OCI-LY7 (cell line): Measurements from ENCODE around the gene TAF5. TPM values are rescaled to one million over a fixed set of nuclear protein-coding genes. Genes with fewer than 3 reads are reported as not detected.
"Not testable (repeated sequence)": the region's sequence is repeated elsewhere in the genome, so short reads cannot be mapped to it uniquely, and the experiment has no call there.

ENCODE experiments used
- BruUV-seq: library from RNA; stranded (reverse); fragments of 400-500 nt; replicated peaks from 2 replicates; lab custom pipeline; 2021; lab: Mats Ljungman, UMichigan
- CTCF ChIA-PET: fragments of 300-600 bp; sonication (Branson Sonifier 250); formaldehyde crosslinking; loops from one replicate; lab custom pipeline; 2022; ENCODE audit warnings: antibody characterized with exemption; ENCODE audit not compliant: unreplicated experiment; lab: Charles Lee
- POLR2A ChIA-PET: fragments of 300-600 bp; sonication (Branson Sonifier 250); formaldehyde crosslinking; loops from one replicate; lab custom pipeline; 2022; ENCODE audit warnings: antibody characterized with exemption; lab: Charles Lee
- DNase-seq: peaks from one replicate; pipeline ENCODE4 v3.0.0-alpha.2; 2015; ENCODE audit warnings: low spot score
- H2AFZ ChIP-seq: fragments of 200-600 bp; sonication (generic), shearing (Covaris generic); 2 replicates; pipeline ENCODE4 v1.6.1; 2014; ENCODE audit warnings: mild to moderate bottlenecking, antibody characterized with exemption, low read length, moderate library complexity
- H3K27ac ChIP-seq: fragments of 200-600 bp; sonication (generic); 2 replicates; pipeline ENCODE4 v1.5.1; 2014; ENCODE audit warnings: mixed run types, low read depth, mild to moderate bottlenecking, moderate library complexity, low read length, inconsistent platforms; ENCODE audit not compliant: poor library complexity, severe bottlenecking
- H3K36me3 ChIP-seq: fragments of 200-600 bp; sonication (generic); 2 replicates; pipeline ENCODE4 v1.6.1; 2014; ENCODE audit warnings: mild to moderate bottlenecking, antibody characterized with exemption, low read length, moderate library complexity, mixed read lengths; ENCODE audit not compliant: insufficient read depth
- H3K4me1 ChIP-seq: fragments of 200-600 bp; sonication (generic); 2 replicates; pipeline ENCODE4 v1.5.1; 2014; ENCODE audit warnings: mild to moderate bottlenecking, low read length; ENCODE audit not compliant: insufficient read depth, poor library complexity, severe bottlenecking
- H3K4me2 ChIP-seq: fragments of 200-600 bp; sonication (generic); 2 replicates; pipeline ENCODE4 v1.6.1; 2014; ENCODE audit warnings: mild to moderate bottlenecking, low read length
- H3K4me3 ChIP-seq: fragments of 200-600 bp; sonication (generic); 2 replicates; pipeline ENCODE4 v1.5.1; 2014; ENCODE audit warnings: mild to moderate bottlenecking, low read depth, low read length; ENCODE audit not compliant: poor library complexity, severe bottlenecking
- H3K79me2 ChIP-seq: fragments of 200-600 bp; sonication (generic); 2 replicates; pipeline ENCODE4 v1.6.1; 2016; ENCODE audit warnings: low read depth, mild to moderate bottlenecking, low read length, moderate library complexity, mixed read lengths; ENCODE audit not compliant: insufficient read depth
- H3K9me2 ChIP-seq: fragments of 200-600 bp; sonication (generic); 2 replicates; pipeline ENCODE4 v1.6.1; 2016; ENCODE audit warnings: mild to moderate bottlenecking, low read length, mixed read lengths; ENCODE audit not compliant: insufficient read depth
- H3K9me3 ChIP-seq: fragments of 200-600 bp; sonication (generic); 2 replicates; pipeline ENCODE4 v1.6.1; 2014; ENCODE audit warnings: mild to moderate bottlenecking, mixed run types, low read length, mixed read lengths
- H4K20me1 ChIP-seq: fragments of 200-600 bp; sonication (generic); 2 replicates; pipeline ENCODE4 v1.6.1; 2014; ENCODE audit warnings: mild to moderate bottlenecking, antibody characterized with exemption, low read length, moderate library complexity, mixed read lengths; ENCODE audit not compliant: insufficient read depth
- EZH2phosphoT487 ChIP-seq: fragments of 200-600 bp; sonication (generic); IDR thresholded peaks from 2 replicates; pipeline ENCODE4 v1.6.1; 2018; ENCODE audit warnings: low read depth, borderline replicate concordance, mild to moderate bottlenecking, mixed run types, antibody characterized with exemption, low read length, moderate library complexity, mixed read lengths
- intact Hi-C: fragments of 100-400 bp; cut with micrococcal nuclease; formaldehyde crosslinking; loops from one replicate; pipeline ENCODE4 v1.10.0; 2022; ENCODE audit not compliant: unreplicated experiment
- total RNA-seq, 2 experiments: library from RNA; depleted of rRNA in 1 of 2; stranded (reverse); fragments of >200 nt in 1 of 2; shearing (Covaris generic) in 1 of 2; gene quantifications; 2 replicates each; pipeline ENCODE4 v1.2.3, GENCODE V29; 2014 to 2022
- TF ChIP-seq, protein P1 (sequence below): fragments of 200-600 bp; sonication (generic); conservative IDR thresholded peaks from 2 replicates; pipeline ENCODE4 v1.5.1; 2014; ENCODE audit warnings: mild to moderate bottlenecking, antibody characterized with exemption, low read length, moderate library complexity, mixed read lengths

TAF5 gene
- total RNA-seq, 2 experiments from 2014 or later, result 15.9 to 17.8 TPM

DNA sequence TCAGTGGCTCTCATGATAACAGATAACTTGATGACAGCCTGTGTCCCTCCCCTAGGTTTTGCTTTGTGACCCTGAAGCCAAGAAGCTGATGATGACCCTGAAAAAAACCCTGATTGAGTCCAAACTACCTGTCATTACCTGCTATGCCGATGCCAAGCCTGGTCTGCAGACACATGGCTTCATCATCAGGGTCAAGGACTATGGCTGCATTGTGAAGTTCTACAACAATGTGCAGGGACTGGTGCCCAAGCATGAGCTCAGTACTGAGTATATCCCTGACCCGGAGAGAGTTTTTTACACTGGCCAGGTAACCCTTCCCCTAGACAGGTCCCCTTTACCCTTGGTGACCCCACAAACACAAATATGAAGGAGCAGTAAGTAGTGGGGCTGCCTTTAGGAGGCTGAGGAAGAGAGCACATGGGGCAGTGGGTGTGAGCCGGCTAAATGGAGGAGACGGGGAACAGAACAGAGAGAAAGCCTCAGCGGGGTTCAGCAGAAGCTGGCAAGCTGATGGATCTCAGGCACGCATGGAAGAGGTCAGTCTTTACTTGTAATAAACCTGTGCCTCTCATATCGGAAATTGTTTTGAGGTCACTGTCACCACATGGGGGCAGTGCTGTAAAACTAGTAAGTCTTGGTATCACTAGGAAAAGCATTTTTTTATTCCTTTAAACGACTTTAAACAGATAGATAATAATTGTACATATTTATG is 48.8 kb downstream of the TAF5 start:
- POLR2A ChIA-PET, result interaction anchor here (1.1 to 1.3 kb wide), 2 partner anchors 10 to 64 kb away, joined by 3 read pairs; no protein-coding TSS in a partner anchor
- CTCF ChIA-PET, result interaction anchor here (0.5 to 1.4 kb wide), 2 partner anchors 55 to 60 kb away, joined by 3 to 6 read pairs; no protein-coding TSS in a partner anchor
- no peak overlapping the region for H3K27ac ChIP-seq
- no peak overlapping the region for H2AFZ ChIP-seq
- TF ChIP-seq, protein P1, sequence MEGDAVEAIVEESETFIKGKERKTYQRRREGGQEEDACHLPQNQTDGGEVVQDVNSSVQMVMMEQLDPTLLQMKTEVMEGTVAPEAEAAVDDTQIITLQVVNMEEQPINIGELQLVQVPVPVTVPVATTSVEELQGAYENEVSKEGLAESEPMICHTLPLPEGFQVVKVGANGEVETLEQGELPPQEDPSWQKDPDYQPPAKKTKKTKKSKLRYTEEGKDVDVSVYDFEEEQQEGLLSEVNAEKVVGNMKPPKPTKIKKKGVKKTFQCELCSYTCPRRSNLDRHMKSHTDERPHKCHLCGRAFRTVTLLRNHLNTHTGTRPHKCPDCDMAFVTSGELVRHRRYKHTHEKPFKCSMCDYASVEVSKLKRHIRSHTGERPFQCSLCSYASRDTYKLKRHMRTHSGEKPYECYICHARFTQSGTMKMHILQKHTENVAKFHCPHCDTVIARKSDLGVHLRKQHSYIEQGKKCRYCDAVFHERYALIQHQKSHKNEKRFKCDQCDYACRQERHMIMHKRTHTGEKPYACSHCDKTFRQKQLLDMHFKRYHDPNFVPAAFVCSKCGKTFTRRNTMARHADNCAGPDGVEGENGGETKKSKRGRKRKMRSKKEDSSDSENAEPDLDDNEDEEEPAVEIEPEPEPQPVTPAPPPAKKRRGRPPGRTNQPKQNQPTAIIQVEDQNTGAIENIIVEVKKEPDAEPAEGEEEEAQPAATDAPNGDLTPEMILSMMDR, result peak; percentile 90
- no peak for TF ChIP-seq EZH2phosphoT487
- BruUV-seq, result no TSS peak
- no peaks in the 10 kb centered on the region for H3K79me2 ChIP-seq
- H3K4me2 ChIP-seq, result no peak overlapping the region
- DNase-seq, result peak; percentile 79
- no peak overlapping the region for H3K4me3 ChIP-seq
- H4K20me1 ChIP-seq, result no peaks in the 10 kb centered on the region
- H3K4me1 ChIP-seq, result no peaks in the 10 kb centered on the region
- intact Hi-C loops, result loop anchor here (1.0 to 2.0 kb wide), 2 partner anchors 69 to 176 kb away; no protein-coding TSS in a partner anchor
- H3K9me2 ChIP-seq, result no peaks in the 10 kb centered on the region
- H3K9me3 ChIP-seq, result no peaks in the 10 kb centered on the region
- H3K36me3 ChIP-seq, result peaks cover 99% of the 10 kb centered on the region

DNA sequence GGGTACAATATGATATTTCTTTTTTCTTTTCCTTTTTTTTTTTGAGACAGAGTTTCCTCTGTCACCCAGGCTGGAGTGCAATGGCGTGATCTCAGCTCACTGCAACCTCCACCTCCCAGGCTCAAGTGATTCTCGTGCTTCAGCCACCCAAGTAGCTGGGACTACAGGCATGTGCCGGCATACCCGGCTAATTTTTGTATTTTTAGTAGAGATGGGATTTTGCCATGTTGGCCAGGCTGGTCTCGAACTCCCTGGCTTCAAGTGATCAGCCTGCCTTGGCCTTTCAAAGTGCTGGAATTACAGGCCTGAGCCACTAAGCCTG is 49.3 kb downstream of the TAF5 start:
- CTCF ChIA-PET, H3K27ac ChIP-seq, H4K20me1 ChIP-seq, DNase-seq, H3K9me2 ChIP-seq, H3K4me2 ChIP-seq, H2AFZ ChIP-seq, H3K9me3 ChIP-seq, H3K79me2 ChIP-seq, H3K4me1 ChIP-seq, POLR2A ChIA-PET, H3K4me3 ChIP-seq, BruUV-seq: not testable (repeated sequence)
- intact Hi-C loops, result loop anchor here (1.0 to 2.0 kb wide), 2 partner anchors 68 to 176 kb away; no protein-coding TSS in a partner anchor
- peaks cover 96% of the 10 kb centered on the region for H3K36me3 ChIP-seq
- TF ChIP-seq, protein P1, result peak; percentile 38; the same call in 1 of the 2 replicates

DNA sequence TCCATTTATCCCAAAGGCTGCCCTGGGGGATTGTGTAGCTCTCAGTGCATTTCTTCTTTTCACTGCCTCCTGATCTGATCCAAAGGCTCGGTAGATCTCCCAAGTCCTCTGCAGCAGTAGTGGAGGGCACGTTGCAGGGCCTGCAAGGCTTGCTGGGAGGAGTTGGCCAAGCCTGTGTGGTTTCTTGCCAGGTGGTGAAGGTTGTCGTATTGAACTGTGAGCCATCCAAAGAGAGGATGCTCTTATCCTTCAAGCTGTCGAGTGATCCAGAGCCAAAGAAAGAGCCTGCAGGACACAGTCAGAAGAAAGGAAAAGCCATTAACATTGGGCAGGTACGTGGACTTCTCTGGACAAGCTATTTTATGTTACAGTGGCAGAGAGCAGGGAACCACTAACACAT is 49.8 kb downstream of the TAF5 start:
- no peak overlapping the region for H3K27ac ChIP-seq
- intact Hi-C loops, result loop anchor here (1.0 to 2.0 kb wide), 2 partner anchors 68 to 175 kb away; no protein-coding TSS in a partner anchor
- H3K9me2 ChIP-seq, result no peaks in the 10 kb centered on the region
- H3K79me2 ChIP-seq, result no peaks in the 10 kb centered on the region
- H3K4me1 ChIP-seq, result no peaks in the 10 kb centered on the region
- H2AFZ ChIP-seq, result no peak overlapping the region
- H3K4me2 ChIP-seq, result no peak overlapping the region
- H3K9me3 ChIP-seq, result no peaks in the 10 kb centered on the region
- no peak for DNase-seq
- no peak overlapping the region for H3K4me3 ChIP-seq
- POLR2A ChIA-PET, result no interaction called here
- H4K20me1 ChIP-seq, result no peaks in the 10 kb centered on the region
- BruUV-seq, result no TSS peak
- H3K36me3 ChIP-seq, result peaks cover 96% of the 10 kb centered on the region
- CTCF ChIA-PET, result no interaction called here
- TF ChIP-seq, protein P1, result no peak
- no peak for TF ChIP-seq EZH2phosphoT487
